ENCODE results near the gene SERPINA5.
"Not testable (repeated sequence)": the region's sequence is repeated elsewhere in the genome, so short reads cannot be mapped to it uniquely, and the experiment has no call there.

The SERPINA5 gene

GRCh38 chr14:94575730-94576585 is 5.3 kb upstream of the SERPINA5 start:
- DNase-seq (ENCODE audit: low spot score), result no peak

- DNase-seq (ENCODE audit: low spot score), result not testable (repeated sequence)
Measured at GRCh38 chr14:94577472-94577871, 3.8 kb upstream of the SERPINA5 start.

DNA sequence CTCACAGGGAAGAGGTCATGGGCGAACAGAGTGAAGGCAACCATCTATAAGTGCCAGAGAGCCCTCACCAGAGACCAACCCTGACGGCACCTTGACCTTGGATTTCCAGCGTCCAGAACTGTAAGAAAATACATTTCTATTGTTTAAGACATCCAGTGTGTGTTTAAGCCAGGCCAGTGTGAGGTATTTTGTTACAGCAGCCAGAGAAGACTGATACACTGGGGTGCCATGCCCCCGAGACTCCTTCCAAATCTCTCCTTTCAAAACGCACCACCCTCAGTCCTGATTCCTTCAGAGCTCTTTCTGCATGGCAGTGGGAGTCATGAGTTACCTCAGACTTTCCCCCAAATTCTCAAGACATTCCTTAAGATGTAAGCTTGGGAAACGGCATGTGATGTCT is 2.5 kb upstream of the SERPINA5 start:
- no peak for DNase-seq (ENCODE audit: low spot score)

DNA sequence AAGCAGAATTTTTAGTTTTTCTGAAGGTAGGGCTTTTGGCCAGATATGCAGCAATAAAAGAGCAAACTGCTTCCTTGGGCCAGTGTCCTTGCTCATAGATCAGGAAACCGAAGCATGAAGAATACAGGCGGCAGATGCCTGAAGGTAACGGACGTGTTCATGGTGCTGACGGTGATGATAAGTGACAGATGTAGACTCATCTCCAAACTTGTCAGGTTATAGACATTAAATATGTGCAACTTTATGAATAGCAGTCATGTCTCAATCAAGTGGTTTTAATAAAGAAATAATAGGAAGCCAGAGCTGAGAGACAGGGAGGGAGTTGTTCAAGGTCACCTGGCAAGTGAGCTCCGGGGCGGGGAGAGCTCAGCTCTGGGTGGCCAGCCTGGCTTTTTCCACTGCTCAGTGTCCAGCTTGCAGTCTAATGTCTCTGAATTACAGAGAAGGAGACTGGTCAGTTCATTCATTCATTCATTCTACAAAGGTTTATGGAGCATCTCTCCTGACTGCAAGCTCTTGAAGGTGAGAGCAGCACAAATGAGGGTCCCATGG is 1.0 kb downstream of the SERPINA5 start:
- no peak for DNase-seq (ENCODE audit: low spot score)

GRCh38 chr14:94582851-94583250 is 1.6 kb downstream of the SERPINA5 start:
- DNase-seq (ENCODE audit: low spot score), result no peak

DNA sequence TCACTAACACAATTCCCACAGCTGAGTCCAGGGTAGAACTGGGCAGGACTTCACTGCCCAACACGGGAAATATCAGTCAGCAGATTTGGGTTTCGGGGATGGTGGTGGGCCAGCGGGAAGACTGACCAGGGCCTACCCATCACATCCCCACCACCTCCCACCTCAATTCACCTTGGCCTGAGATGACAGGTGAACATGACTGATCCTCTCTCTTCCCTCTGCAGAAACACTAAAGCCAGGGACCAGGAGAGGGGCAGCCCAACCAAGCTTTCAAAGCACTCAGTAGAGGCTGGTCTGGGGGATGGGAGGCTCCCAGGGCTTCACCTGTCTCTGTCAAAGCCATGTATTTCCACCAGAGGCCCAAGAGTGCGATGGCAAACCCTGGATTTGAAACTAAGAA is 2.3 kb downstream of the SERPINA5 start:
- no peak for DNase-seq (ENCODE audit: low spot score)

DNA sequence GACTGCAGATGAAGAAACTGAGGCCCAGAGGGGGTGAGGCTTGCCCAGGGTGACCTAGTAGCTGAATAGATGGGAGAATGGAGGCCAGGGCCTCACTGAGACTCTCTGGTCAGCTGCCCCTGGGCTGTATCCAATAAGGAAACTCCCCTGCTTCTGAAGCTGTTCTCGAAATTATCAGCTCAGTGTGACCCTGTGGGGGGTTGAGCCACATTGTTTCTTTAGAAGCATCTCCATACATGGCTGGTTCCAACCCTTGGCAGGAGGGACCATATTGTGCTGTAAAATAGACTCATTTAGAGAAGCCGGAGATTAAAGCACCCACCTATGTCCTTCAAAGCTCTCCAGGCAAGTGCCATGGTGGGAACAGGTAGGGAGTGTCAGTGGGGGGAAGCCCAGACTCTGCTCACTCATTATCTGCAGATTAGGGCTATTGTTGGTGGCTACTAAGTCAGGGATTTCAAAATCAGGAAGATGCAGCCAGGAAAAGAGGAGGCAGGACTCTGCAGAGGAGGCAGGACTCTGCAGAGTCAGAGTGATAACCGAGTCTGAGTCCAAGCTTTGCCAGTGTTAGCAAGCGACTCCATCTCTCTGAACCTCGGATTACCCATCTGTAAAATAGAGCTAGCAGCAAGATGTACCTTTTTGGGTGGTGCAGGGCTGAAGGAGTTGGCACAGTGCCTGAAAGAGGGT is 3.5 kb downstream of the SERPINA5 start:
- no peak for DNase-seq (ENCODE audit: low spot score)

GRCh38 chr14:94586635-94587034 is 5.4 kb downstream of the SERPINA5 start:
- DNase-seq (ENCODE audit: low spot score), result no peak

- no peak for DNase-seq (ENCODE audit: low spot score)
Measured at GRCh38 chr14:94588311-94588710, 7.1 kb downstream of the SERPINA5 start.

DNA sequence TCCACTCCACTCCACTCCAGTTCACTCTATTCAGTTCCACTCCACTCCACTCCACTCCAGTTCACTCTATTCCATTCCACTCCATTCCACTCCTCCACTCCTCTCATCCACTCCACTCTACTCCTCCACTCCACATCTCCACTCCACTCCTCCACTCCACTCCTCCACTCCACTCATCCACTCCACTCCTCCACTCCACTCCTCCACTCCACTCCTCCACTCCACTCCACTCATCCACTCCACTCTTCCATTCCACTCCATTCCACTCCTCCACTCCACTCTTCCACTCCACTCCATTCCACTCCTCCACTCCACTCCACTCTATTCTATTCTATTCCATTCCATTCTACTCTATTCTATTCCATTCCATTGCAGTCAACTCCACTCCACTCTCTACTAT is 9.8 kb downstream of the SERPINA5 start:
- no peak for DNase-seq (ENCODE audit: low spot score)

DNA sequence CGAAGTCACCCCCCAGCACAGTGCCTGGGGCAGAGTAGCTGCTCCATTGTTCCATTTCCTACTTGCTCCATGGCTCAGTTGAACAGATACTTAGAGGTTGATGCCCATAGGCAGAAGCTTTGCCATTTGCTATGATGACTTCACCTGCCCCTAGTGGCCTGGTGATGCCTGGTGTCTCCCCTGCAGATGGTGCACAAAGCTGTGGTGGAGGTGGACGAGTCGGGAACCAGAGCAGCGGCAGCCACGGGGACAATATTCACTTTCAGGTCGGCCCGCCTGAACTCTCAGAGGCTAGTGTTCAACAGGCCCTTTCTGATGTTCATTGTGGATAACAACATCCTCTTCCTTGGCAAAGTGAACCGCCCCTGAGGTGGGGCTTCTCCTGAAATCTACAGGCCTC is 10.6 kb downstream of the SERPINA5 start:
- no peak for DNase-seq (ENCODE audit: low spot score)

DNA sequence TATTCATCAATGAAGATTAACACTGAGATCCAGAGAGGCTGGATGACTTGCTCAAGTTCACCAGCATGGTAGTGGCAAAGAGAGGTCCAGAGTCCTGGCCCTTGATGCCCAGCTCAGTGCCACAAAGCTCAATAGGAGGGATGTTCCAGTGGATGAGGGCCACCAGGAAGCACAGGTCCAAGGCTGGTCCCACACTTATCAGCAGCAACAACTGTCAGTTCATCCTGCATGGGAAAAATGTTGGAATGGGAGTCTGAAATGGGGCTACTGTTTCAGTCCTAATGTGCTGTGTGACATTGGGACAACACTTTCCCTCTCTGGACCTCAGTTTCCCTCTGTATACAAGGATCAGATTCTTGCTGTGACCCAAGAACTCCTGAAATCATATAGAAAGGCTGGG is 11.2 kb downstream of the SERPINA5 start:
- no peak for DNase-seq (ENCODE audit: low spot score)

- DNase-seq (ENCODE audit: low spot score), result no peak
Measured at GRCh38 chr14:94593376-94593748, 12.1 kb downstream of the SERPINA5 start.

- DNase-seq (ENCODE audit: low spot score), result no peak
Measured at GRCh38 chr14:94593749-94594431, 12.7 kb downstream of the SERPINA5 start.

DNA sequence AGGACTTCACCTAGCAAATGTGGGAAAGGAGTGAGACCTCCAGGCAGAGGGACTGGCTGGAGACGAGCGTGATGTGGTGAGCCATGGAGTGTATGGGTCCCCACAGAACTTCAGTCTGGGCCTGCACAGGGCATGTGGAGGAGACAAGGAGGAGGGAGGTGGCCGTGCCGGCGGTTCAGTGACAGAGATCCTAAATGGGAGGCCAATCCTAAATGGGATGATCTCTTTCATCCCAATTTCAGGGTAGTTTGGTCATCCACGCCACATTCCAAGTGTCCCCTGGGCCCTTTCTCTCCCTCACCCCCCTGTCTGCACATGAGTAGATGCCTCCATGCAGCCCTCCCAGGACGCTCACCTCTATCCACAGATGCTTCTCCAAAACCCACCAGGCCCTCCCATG is 13.2 kb downstream of the SERPINA5 start:
- DNase-seq (ENCODE audit: low spot score), result no peak

GRCh38 chr14:94595912-94596311 is 14.7 kb downstream of the SERPINA5 start:
- DNase-seq (ENCODE audit: low spot score), result no peak

GRCh38 chr14:94596361-94596760 is 15.1 kb downstream of the SERPINA5 start:
- DNase-seq (ENCODE audit: low spot score), result no peak

- DNase-seq (ENCODE audit: low spot score), result no peak
Measured at GRCh38 chr14:94597788-94598187, 16.6 kb downstream of the SERPINA5 start.

- no peak for DNase-seq (ENCODE audit: low spot score)
Measured at GRCh38 chr14:94598506-94598815, 17.2 kb downstream of the SERPINA5 start.

GRCh38 chr14:94598816-94599655 is 17.8 kb downstream of the SERPINA5 start:
- DNase-seq (ENCODE audit: low spot score), result no peak

GRCh38 chr14:94599656-94600004 is 18.4 kb downstream of the SERPINA5 start:
- no peak for DNase-seq (ENCODE audit: low spot score)

DNA sequence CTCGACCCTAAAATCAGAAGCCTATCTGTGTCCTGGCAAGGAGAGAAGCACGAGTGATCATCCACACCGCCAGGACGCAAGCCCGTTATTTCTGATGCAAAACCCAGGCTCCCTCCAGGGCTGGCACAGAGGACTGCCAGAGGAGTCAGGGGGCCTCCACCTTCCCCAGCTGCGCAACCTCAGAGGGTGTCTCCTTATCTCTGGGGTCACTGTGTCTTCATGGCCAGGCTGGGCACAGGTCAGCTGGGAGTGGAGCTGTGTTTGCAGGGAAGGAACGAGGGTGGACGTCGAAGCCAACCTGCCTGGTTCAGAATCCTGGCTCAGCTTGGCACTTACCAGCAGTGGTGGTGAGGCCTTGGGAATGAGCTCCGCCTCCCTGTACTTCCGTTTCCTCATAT is 18.9 kb downstream of the SERPINA5 start:
- DNase-seq (ENCODE audit: low spot score), result no peak
